ENCODE data around the gene RSPO3. TPM values are rescaled to one million over a fixed set of nuclear protein-coding genes. Genes with fewer than 3 reads are reported as not detected.

Gene RSPO3
- total and polyA plus RNA-seq, 2 of the 13 experiments (the other 11 are each of a cell fraction or from before 2014, with no cell fraction given) = not detected

DNA sequence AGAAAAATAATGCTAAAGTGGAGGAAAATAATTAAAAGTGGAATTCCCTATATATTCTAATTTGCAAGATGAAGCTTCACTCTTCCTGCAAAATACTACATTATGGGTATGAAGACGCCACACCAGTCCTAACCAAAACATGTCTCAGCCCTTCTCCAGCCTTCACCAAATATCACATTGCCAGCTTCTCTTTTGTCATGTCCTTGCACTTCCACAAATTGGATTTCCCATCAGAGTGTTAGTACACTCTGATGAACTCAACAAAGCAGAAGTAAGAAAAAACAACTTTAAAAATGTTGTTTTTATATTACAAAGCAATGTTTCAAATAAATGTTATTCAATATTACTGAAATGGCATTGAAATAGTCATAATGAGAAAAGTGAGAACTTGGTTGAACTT is 85.8 kb downstream of the RSPO3 start:
- CTCF ChIA-PET (ENCODE audit: low intra/inter-chr PET ratio, low total read pairs) = no interaction called here
- no peaks in the 10 kb centered on the region for H3K27me3 ChIP-seq (ENCODE audit: control insufficient read depth in 1 of 2, insufficient read depth in 2 of 2, low read length in 2 of 2)
- intact Hi-C loops (cut with micrococcal nuclease; ENCODE audit: unreplicated experiment) (no loop called here), in situ Hi-C loops (cut with HindIII; ENCODE audit: extremely low pct_ligation_motif_present, low pct_unique_long_range_greater_than_20kb) (no loop called here)
- no peak overlapping the region for H3K27ac ChIP-seq (ENCODE audit: extremely low read length, insufficient read depth, low read length)
- POLR2A ChIA-PET = no interaction called here
- ATAC-seq (no peak), DNase-seq (ENCODE audit: low spot score) (no peak), FAIRE-seq (no peak)
- no peak overlapping the region for H3K4me3 ChIP-seq (replicated peaks in 1 of 3; ENCODE audit: insufficient read depth in 1 of 3, low read depth in 2 of 3, low read length in 3 of 3)
- H3K79me2 ChIP-seq (ENCODE audit: insufficient read depth, low read length) = no peaks in the 10 kb centered on the region
- no peaks in the 10 kb centered on the region for H4K20me1 ChIP-seq (ENCODE audit: insufficient read depth, low read length)
- H3K9me3 ChIP-seq (ENCODE audit: low read length) = no peaks in the 10 kb centered on the region
- H3K36me3 ChIP-seq (replicated peaks in 1 of 2; ENCODE audit: control insufficient read depth in 1 of 2, insufficient read depth in 2 of 2, low read length in 2 of 2) = no peaks in the 10 kb centered on the region
- H3K4me2 ChIP-seq (ENCODE audit: low read depth, low read length) = no peak overlapping the region
- no TSS peak for BruUV-seq (replicated peaks)
- WGBS (ENCODE audit: low lambda C conversion rate) = 3% methylated on average over 1 of the region's 1 CpG
- H2AFZ ChIP-seq (ENCODE audit: low read length) = no peak overlapping the region
- no peak overlapping the region for H3K9ac ChIP-seq (ENCODE audit: insufficient read depth, low read depth, low read length)
- H3K4me1 ChIP-seq (ENCODE audit: insufficient read depth, low read length) = no peaks in the 10 kb centered on the region
- TF ChIP-seq CBFB (CRISPR knock-in tag; IDR thresholded peaks at IDR 0.05) (no peak), SRSF9 (IDR thresholded peaks at IDR 0.05; ENCODE audit: borderline replicate concordance, insufficient read depth, low read depth, low read length, poor library complexity, severe bottlenecking) (no peak), RFX5 (IDR thresholded peaks at IDR 0.05; ENCODE audit: low read depth, low read length) (no peak), KDM6A (CRISPR knock-in tag; IDR thresholded peaks at IDR 0.05; ENCODE audit: low read depth) (no peak), ZC3H4 (CRISPR knock-in tag; IDR thresholded peaks at IDR 0.05; ENCODE audit: borderline replicate concordance) (no peak), PRDM10 (CRISPR knock-in tag; IDR thresholded peaks at IDR 0.05; ENCODE audit: low read depth) (no peak), ZNF749 (CRISPR knock-in tag; IDR thresholded peaks at IDR 0.05; ENCODE audit: borderline replicate concordance) (no peak), AHDC1 (CRISPR knock-in tag; IDR thresholded peaks at IDR 0.05; ENCODE audit: borderline replicate concordance) (no peak), ZNF720 (CRISPR knock-in tag; IDR thresholded peaks at IDR 0.05) (no peak), ZNF136 (CRISPR knock-in tag; IDR thresholded peaks at IDR 0.05; ENCODE audit: low read depth) (no peak)
- TF ChIP-seq, protein P1, sequence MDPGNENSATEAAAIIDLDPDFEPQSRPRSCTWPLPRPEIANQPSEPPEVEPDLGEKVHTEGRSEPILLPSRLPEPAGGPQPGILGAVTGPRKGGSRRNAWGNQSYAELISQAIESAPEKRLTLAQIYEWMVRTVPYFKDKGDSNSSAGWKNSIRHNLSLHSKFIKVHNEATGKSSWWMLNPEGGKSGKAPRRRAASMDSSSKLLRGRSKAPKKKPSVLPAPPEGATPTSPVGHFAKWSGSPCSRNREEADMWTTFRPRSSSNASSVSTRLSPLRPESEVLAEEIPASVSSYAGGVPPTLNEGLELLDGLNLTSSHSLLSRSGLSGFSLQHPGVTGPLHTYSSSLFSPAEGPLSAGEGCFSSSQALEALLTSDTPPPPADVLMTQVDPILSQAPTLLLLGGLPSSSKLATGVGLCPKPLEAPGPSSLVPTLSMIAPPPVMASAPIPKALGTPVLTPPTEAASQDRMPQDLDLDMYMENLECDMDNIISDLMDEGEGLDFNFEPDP (CRISPR knock-in tag; conservative IDR thresholded peaks at IDR 0.05) = no peak

Measured in HepG2 (cell line).